Keratinocyte (primary cell): Measurements from ENCODE around the gene AMIGO1.
A peak's percentile ranks its signal among the peaks of the same experiment; 100 is the strongest.

Experiments used
- CTCF ChIP-seq, 3 experiments: IDR thresholded peaks in 1 of 3; conservative IDR thresholded peaks in 1 of 3; optimal IDR thresholded peaks in 1 of 3; 2 replicates in 2 of 3; 3 replicates in 1 of 3; pipeline versions ENCODE3 to v1.5.1; 2011; ENCODE audit warnings: low read length in 3 of 3, mild to moderate bottlenecking in 3 of 3, moderate library complexity in 2 of 3, control low read depth in 1 of 3, inconsistent platforms in 1 of 3; ENCODE audit not compliant: insufficient read depth in 2 of 3; ENCODE audit errors: extremely low read depth in 1 of 3
- EZH2 ChIP-seq: IDR thresholded peaks from one replicate; pipeline ENCODE4 v1.6.1; 2012; ENCODE audit warnings: inconsistent platforms, mild to moderate bottlenecking, low read length, moderate library complexity

- TF ChIP-seq CTCF (optimal IDR thresholded peaks at IDR 0.05 in 1 of 3, IDR thresholded peaks at IDR 0.05 in 1 of 3, conservative IDR thresholded peaks at IDR 0.05 in 1 of 3; ENCODE audit: extremely low read depth in 1 of 3, insufficient read depth in 2 of 3, low read length in 3 of 3): peak; percentile 73 to 84 (median 79)
- TF ChIP-seq EZH2: no peak
Measured at GRCh38 chr1:109499661-109500536, 9.6 kb downstream of the AMIGO1 start.
